A549 (cell line): ENCODE results near the gene SDF2. TPM values are rescaled to one million over a fixed set of nuclear protein-coding genes. Genes with fewer than 3 reads are reported as not detected.

Source experiments
- ATAC-seq, 2 experiments: fragments of 200-7000 bp in 1 of 2; fragments of >200 bp in 1 of 2; cut with Nextera tagmentation in 1 of 2; cut with Tn5 transposase in 1 of 2; 3 replicates each; pipeline versions ENCODE4 v1.8.0 to v1.9.1; 2018 to 2020; ENCODE audit warnings: mild to moderate bottlenecking in 1 of 2, moderate library complexity in 1 of 2
- CTCF ChIA-PET: fragments of 300-600 bp; sonication (Branson Sonifier 250); formaldehyde crosslinking; extraction: SDS; loops from one replicate; lab custom pipeline; 2021; ENCODE audit warnings: antibody characterized with exemption, inconsistent platforms; lab: Yijun Ruan, JAX
- POLR2A ChIA-PET: fragments of 350-600 bp; formaldehyde crosslinking; extraction: SDS; loops from one replicate; lab custom pipeline; 2021; ENCODE audit warnings: antibody characterized with exemption, inconsistent platforms; lab: Yijun Ruan, JAX
- DNase-seq, 2 experiments: peaks; one replicate each; pipeline versions ENCODE4 v3.0.0 to v3.0.0-alpha.2; 2011 to 2016; ENCODE audit warnings: low read depth in 1 of 2, low spot score in 1 of 2
- FAIRE-seq: peaks from 2 replicates; lab custom pipeline; 2011; peaks lifted over from hg19 to GRCh38; lab: Jason Lieb, UNC
- H3K27ac ChIP-seq, 2 experiments: fragments of >200 bp; sonication (Bioruptor Twin); formaldehyde crosslinking; 3 replicates each; pipeline ENCODE4 v1.5.1; 2016 to 2017
- H3K4me1 ChIP-seq: fragments of >200 bp; sonication (Bioruptor Twin); formaldehyde crosslinking; 3 replicates; pipeline ENCODE4 v1.6.1; 2016
- H3K4me2 ChIP-seq: fragments of >200 bp; sonication (Bioruptor Twin); formaldehyde crosslinking; 3 replicates; pipeline ENCODE4 v1.6.1; 2016
- H3K4me3 ChIP-seq: fragments of >200 bp; sonication (Bioruptor Twin); formaldehyde crosslinking; 3 replicates; pipeline ENCODE4 v1.5.1; 2016
- H3K9me3 ChIP-seq: fragments of >200 bp; sonication (Bioruptor Twin); formaldehyde crosslinking; 3 replicates; pipeline ENCODE4 v1.6.1; 2016
- CEBPB ChIP-seq, 2 experiments: fragments of >200 bp in 1 of 2; sonication (Bioruptor Twin) in 1 of 2; formaldehyde crosslinking in 1 of 2; IDR thresholded peaks; 2 replicates each; pipeline ENCODE4 v1.6.1; 2012 to 2016
- E2F6 ChIP-seq: IDR thresholded peaks from 2 replicates; pipeline ENCODE4 v1.6.1; 2012; ENCODE audit warnings: low read depth, borderline replicate concordance
- EHMT2 ChIP-seq: fragments of 200-600 bp; sonication (generic); IDR thresholded peaks from 2 replicates; pipeline ENCODE4 v1.6.1; 2016; ENCODE audit warnings: antibody characterized with exemption, low read depth, mild to moderate bottlenecking, moderate library complexity
- FOSB ChIP-seq: fragments of 250-450 bp; sonication (Bioruptor Pico); IDR thresholded peaks from 2 replicates; pipeline ENCODE4 v1.5.0; 2020; ENCODE audit warnings: mild to moderate bottlenecking, moderate library complexity
- FOSL2 ChIP-seq, 2 experiments: fragments of 450-650 bp in 1 of 2; fragments of >200 bp in 1 of 2; sonication (Bioruptor Twin) in 1 of 2; formaldehyde crosslinking; IDR thresholded peaks; 2 replicates each; pipeline versions ENCODE4 v1.5.0 to v1.6.1; 2016 to 2020; ENCODE audit warnings: mild to moderate bottlenecking in 1 of 2, moderate library complexity in 1 of 2
- GATA3 ChIP-seq: IDR thresholded peaks from 2 replicates; pipeline ENCODE4 v1.6.1; 2012; ENCODE audit warnings: borderline replicate concordance
- HEYL ChIP-seq: fragments of 250-450 bp; sonication (Bioruptor Pico); IDR thresholded peaks from 2 replicates; pipeline ENCODE4 v1.8.0; 2021; ENCODE audit warnings: mild to moderate bottlenecking, moderate library complexity
- HMGXB4 ChIP-seq: fragments of 250-450 bp; sonication (Bioruptor Pico); IDR thresholded peaks from 2 replicates; pipeline ENCODE4 v1.5.0; 2021; ENCODE audit warnings: mild to moderate bottlenecking, moderate library complexity, borderline replicate concordance
- HOXB5 ChIP-seq: fragments of 250-450 bp; sonication (Bioruptor Pico); IDR thresholded peaks from 2 replicates; pipeline ENCODE4 v1.5.0; 2020; ENCODE audit warnings: mild to moderate bottlenecking, moderate library complexity
- JUN ChIP-seq, 2 experiments: fragments of >200 bp; sonication (Bioruptor Twin); formaldehyde crosslinking; IDR thresholded peaks; 2 replicates in 1 of 2; 3 replicates in 1 of 2; pipeline ENCODE4 v1.6.1; 2016 to 2017
- KDM5A ChIP-seq: fragments of 200-600 bp; sonication (generic); IDR thresholded peaks from 2 replicates; pipeline ENCODE4 v1.6.1; 2016; ENCODE audit warnings: antibody characterized with exemption, mild to moderate bottlenecking
- MAZ ChIP-seq: fragments of 150-350 bp; IDR thresholded peaks from 2 replicates; pipeline ENCODE4 v1.6.1; 2014; ENCODE audit warnings: antibody characterized with exemption, low read depth, low read length, borderline replicate concordance
- NFE2L2 ChIP-seq: fragments of 150-350 bp; conservative IDR thresholded peaks from 2 replicates; pipeline ENCODE4 v1.6.1; 2014; ENCODE audit warnings: low read length
- NR3C1 ChIP-seq: fragments of >200 bp; sonication (Bioruptor Twin); formaldehyde crosslinking; IDR thresholded peaks from 3 replicates; pipeline ENCODE4 v1.6.1; 2017
- PBX3 ChIP-seq: IDR thresholded peaks from 2 replicates; pipeline ENCODE4 v1.6.1; 2012
- PHF8 ChIP-seq: fragments of 200-600 bp; sonication (generic); IDR thresholded peaks from 2 replicates; pipeline ENCODE4 v1.6.1; 2016; ENCODE audit warnings: low read depth, mild to moderate bottlenecking, antibody characterized with exemption, moderate library complexity, borderline replicate concordance
- POLR2AphosphoS2 ChIP-seq: conservative IDR thresholded peaks from 2 replicates; pipeline ENCODE4 v1.6.1; 2012; ENCODE audit warnings: low read length, improper control_type of control experiment, inconsistent platforms
- RFX5 ChIP-seq: fragments of 450-650 bp; IDR thresholded peaks from 2 replicates; pipeline ENCODE4 v1.7.1; 2014; ENCODE audit warnings: antibody characterized with exemption, mild to moderate bottlenecking, moderate library complexity
- SREBF2 ChIP-seq: fragments of 450-650 bp; IDR thresholded peaks from 2 replicates; pipeline ENCODE4 v1.6.1; 2014; ENCODE audit warnings: mild to moderate bottlenecking, moderate library complexity
- TP53 ChIP-seq: fragments of 250-450 bp; sonication (Bioruptor Pico); IDR thresholded peaks from 2 replicates; pipeline ENCODE4 v1.5.0; 2021; ENCODE audit warnings: mild to moderate bottlenecking, moderate library complexity
- USF2 ChIP-seq: fragments of 450-650 bp; IDR thresholded peaks from 2 replicates; pipeline ENCODE4 v1.6.1; 2014; ENCODE audit warnings: antibody characterized with exemption
- ZFP36 ChIP-seq: fragments of 450-650 bp; IDR thresholded peaks from 2 replicates; pipeline ENCODE4 v1.6.1; 2014; ENCODE audit warnings: borderline replicate concordance; ENCODE audit not compliant: partially characterized antibody
- ZNF302 ChIP-seq: fragments of 250-450 bp; sonication (Bioruptor Pico); IDR thresholded peaks from 2 replicates; pipeline ENCODE4 v1.9.0; 2021; ENCODE audit warnings: inconsistent platforms, mild to moderate bottlenecking, moderate library complexity
- ZSCAN20 ChIP-seq: fragments of 250-450 bp; sonication (Bioruptor Pico); IDR thresholded peaks from 2 replicates; pipeline ENCODE4 v1.8.0; 2022; ENCODE audit warnings: mild to moderate bottlenecking, moderate library complexity
- WGBS: methylation state at CpG from one replicate; pipeline ENCODE4 v1.1.6; 2017; ENCODE audit errors: missing lambda C conversion rate; 5-methylcytosine and 5-hydroxymethylcytosine counted together
- polyA plus RNA-seq, 4 experiments: library from polyadenylated mRNA; depleted of rRNA in 3 of 4; stranded (reverse); fragments of >200 nt; fragmentation: RNase III in 1 of 4; extraction: RNeasy Plus Mini Kit Qiagen cat#74134 plus additional on column Dnase treatment in 1 of 4; gene quantifications; 2 replicates in 3 of 4; 3 replicates in 1 of 4; pipeline ENCODE4 v1.2.3, GENCODE V29; 2011 to 2017

The SDF2 gene
- polyA plus RNA-seq, 2 of the 4 experiments (the other 2 are of a cell fraction), result 87.9 to 93.8 TPM

- no peaks in the 10 kb centered on the region for H3K9me3 ChIP-seq
- POLR2A ChIA-PET, result interaction anchor here (1.5 kb wide), 1 partner anchor 18 kb away, joined by 3 read pairs; the partner anchor contains the start of gene BLTP2
- no peak for TF ChIP-seq TP53 (CRISPR knock-in tag)
- TF ChIP-seq JUN (IDR thresholded peaks at IDR 0.05), result no peak
- TF ChIP-seq FOSB (CRISPR knock-in tag), result no peak
- TF ChIP-seq PHF8, result no peak
- TF ChIP-seq HEYL (CRISPR knock-in tag), result no peak
- TF ChIP-seq NR3C1, result no peak
- no peak for TF ChIP-seq GATA3
- TF ChIP-seq FOSL2 (IDR thresholded peaks at IDR 0.05), result no peak
- TF ChIP-seq FOSL2 (CRISPR knock-in tag; IDR thresholded peaks at IDR 0.05), result no peak
- TF ChIP-seq HOXB5 (CRISPR knock-in tag), result no peak
- no peak for TF ChIP-seq MAZ
- TF ChIP-seq HMGXB4 (CRISPR knock-in tag), result no peak
- TF ChIP-seq, all 56 proteins: peak for 0
- no peak for DNase-seq
- FAIRE-seq, result no peak
- H3K4me1 ChIP-seq, result no peaks in the 10 kb centered on the region
- H3K4me2 ChIP-seq, result no peak overlapping the region
- H3K4me3 ChIP-seq, result no peak overlapping the region
- H3K27ac ChIP-seq, result no peak overlapping the region
- WGBS, result 90% methylated on average over 4 of the region's 4 CpGs
- CTCF ChIA-PET, result interaction anchor here (1.0 to 2.0 kb wide), 4 partner anchors 11 to 132 kb away, joined by 3 to 9 read pairs (median 4); partner anchors contain the start of gene BLTP2
- ATAC-seq, result no peak
These were observed 34.9 kb downstream of the SDF2 start for GRCh38 chr17:28626818-28627217.

GRCh38 chr17:28624148-28624547 lies 37.6 kb downstream of the SDF2 start:
- DNase-seq, result no peak
- WGBS, result 90% methylated on average over 2 of the region's 2 CpGs
- no peak for FAIRE-seq
- no peak overlapping the region for H3K4me2 ChIP-seq
- no peaks in the 10 kb centered on the region for H3K4me1 ChIP-seq
- H3K27ac ChIP-seq, result no peak overlapping the region
- no peak for TF ChIP-seq USF2
- no peak for TF ChIP-seq FOSL2 (IDR thresholded peaks at IDR 0.05)
- no peak for TF ChIP-seq FOSL2 (CRISPR knock-in tag; IDR thresholded peaks at IDR 0.05)
- TF ChIP-seq PBX3, result no peak
- no peak for TF ChIP-seq ZFP36
- no peak for TF ChIP-seq NFE2L2
- no peak for TF ChIP-seq ZNF302 (CRISPR knock-in tag)
- ChIA-PET POLR2A (interaction anchor here (1.6 kb wide), 1 partner anchor 52 kb away, joined by 4 read pairs; no protein-coding TSS in a partner anchor), CTCF (interaction anchor here (0.7 to 1.8 kb wide), 5 partner anchors 10 to 103 kb away, joined by 3 to 5 read pairs (median 4); no protein-coding TSS in a partner anchor)
- ATAC-seq, result no peak
- H3K4me3 ChIP-seq, result no peak overlapping the region
- no peaks in the 10 kb centered on the region for H3K9me3 ChIP-seq

GRCh38 chr17:28623696-28624095 lies 38.0 kb downstream of the SDF2 start:
- Histone ChIP-seq H3K4me3 (no peak overlapping the region), H3K4me1 (no peaks in the 10 kb centered on the region), H3K9me3 (no peaks in the 10 kb centered on the region), H3K27ac (no peak overlapping the region), H3K4me2 (no peak overlapping the region)
- WGBS, result 89% methylated on average over 4 of the region's 4 CpGs
- ChIA-PET CTCF (interaction anchor here (0.7 to 3.0 kb wide), 8 partner anchors 9 to 129 kb away, joined by 3 to 10 read pairs (median 4); no protein-coding TSS in a partner anchor), POLR2A (interaction anchor here (1.6 kb wide), 1 partner anchor 52 kb away, joined by 4 read pairs; no protein-coding TSS in a partner anchor)
- TF ChIP-seq ZSCAN20 (CRISPR knock-in tag), result no peak
- no peak for TF ChIP-seq HMGXB4 (CRISPR knock-in tag)
- TF ChIP-seq POLR2AphosphoS2, result no peak
- TF ChIP-seq CEBPB (IDR thresholded peaks at IDR 0.05), result no peak
- TF ChIP-seq HOXB5 (CRISPR knock-in tag), result no peak
- no peak for TF ChIP-seq KDM5A
- TF ChIP-seq RFX5, result no peak
- no peak for TF ChIP-seq EHMT2
- TF ChIP-seq USF2, result no peak
- no peak for TF ChIP-seq SREBF2
- no peak for TF ChIP-seq E2F6
- TF ChIP-seq FOSL2 (IDR thresholded peaks at IDR 0.05), result no peak
- no peak for TF ChIP-seq FOSL2 (CRISPR knock-in tag; IDR thresholded peaks at IDR 0.05)
- DNase-seq (no peak), FAIRE-seq (no peak), ATAC-seq (no peak)
